ENCODE results near the gene ZNF148.

DNA sequence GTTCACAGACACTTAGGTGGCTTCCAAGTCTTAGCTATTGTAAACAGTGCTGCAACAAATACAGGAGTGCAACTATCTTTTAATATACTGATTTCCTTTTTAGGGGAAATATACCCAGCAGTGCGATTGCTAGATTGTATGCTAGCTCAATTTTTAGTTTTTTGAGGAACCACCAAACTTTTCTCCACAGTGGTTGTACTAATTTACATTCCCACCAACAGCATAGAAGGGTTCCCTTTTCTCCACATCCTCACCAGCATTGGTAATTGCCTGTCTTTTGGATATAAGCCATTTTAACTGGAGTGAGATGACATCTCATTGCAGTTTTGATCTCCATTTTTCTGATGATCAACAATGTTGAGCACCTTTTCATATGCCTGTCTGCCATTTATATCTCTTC lies 58.9 kb downstream of the ZNF148 start:
- TF ChIP-seq TAF1 (IDR thresholded peaks at IDR 0.05; ENCODE audit: borderline replicate concordance, insufficient read depth, low read length): no peak
- TF ChIP-seq, protein P1, sequence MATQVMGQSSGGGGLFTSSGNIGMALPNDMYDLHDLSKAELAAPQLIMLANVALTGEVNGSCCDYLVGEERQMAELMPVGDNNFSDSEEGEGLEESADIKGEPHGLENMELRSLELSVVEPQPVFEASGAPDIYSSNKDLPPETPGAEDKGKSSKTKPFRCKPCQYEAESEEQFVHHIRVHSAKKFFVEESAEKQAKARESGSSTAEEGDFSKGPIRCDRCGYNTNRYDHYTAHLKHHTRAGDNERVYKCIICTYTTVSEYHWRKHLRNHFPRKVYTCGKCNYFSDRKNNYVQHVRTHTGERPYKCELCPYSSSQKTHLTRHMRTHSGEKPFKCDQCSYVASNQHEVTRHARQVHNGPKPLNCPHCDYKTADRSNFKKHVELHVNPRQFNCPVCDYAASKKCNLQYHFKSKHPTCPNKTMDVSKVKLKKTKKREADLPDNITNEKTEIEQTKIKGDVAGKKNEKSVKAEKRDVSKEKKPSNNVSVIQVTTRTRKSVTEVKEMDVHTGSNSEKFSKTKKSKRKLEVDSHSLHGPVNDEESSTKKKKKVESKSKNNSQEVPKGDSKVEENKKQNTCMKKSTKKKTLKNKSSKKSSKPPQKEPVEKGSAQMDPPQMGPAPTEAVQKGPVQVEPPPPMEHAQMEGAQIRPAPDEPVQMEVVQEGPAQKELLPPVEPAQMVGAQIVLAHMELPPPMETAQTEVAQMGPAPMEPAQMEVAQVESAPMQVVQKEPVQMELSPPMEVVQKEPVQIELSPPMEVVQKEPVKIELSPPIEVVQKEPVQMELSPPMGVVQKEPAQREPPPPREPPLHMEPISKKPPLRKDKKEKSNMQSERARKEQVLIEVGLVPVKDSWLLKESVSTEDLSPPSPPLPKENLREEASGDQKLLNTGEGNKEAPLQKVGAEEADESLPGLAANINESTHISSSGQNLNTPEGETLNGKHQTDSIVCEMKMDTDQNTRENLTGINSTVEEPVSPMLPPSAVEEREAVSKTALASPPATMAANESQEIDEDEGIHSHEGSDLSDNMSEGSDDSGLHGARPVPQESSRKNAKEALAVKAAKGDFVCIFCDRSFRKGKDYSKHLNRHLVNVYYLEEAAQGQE (IDR thresholded peaks at IDR 0.05; ENCODE audit: insufficient read depth in 1 of 2, low read depth in 2 of 2, low read length in 2 of 2): no peak
